GM19023 (cell line): ENCODE data around the gene MKNK1.
"Not testable (repeated sequence)": the region's sequence is repeated elsewhere in the genome, so short reads cannot be mapped to it uniquely, and the experiment has no call there.

Experiments
- ATAC-seq: cut with Tn5 transposase; IDR thresholded peaks from one replicate; pipeline ENCODE4 v1.9.1; 2021; ENCODE audit warnings: mild to moderate bottlenecking, moderate library complexity; ENCODE audit not compliant: unreplicated experiment

Gene MKNK1

GRCh38 chr1:46603858-46604549, at the start of gene MKNK1:
Gene MKNK1, minus strand, starts transcription at chr1:46604268. Its CDS starts 20,941 bp downstream, at chr1:46583327.
- peak; percentile 97 for ATAC-seq

DNA sequence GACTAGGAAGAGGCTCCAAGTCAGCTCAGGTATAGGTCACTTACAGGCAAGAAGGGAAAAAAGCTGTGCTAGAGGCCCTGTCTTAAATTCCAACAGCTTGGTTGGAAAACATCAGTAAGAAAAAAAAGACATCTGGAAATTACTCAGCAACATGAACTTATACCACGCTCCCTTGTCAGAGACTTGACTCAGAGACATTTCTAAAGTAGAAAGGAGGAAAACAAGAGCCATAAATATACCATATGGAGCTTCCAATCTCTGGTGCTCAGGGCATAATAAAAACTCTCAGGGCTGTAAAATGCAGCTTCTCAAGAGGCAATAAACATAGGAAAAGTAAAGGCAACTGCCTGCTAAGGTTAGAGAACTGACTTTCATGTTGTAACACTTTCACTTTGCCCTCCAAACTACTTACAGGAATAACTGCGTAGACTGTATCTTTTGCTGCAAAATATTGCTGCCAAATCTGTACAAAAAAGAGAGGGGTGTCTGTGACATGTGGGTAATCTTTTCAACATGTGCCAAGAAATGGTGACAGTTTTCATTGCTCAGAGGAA, 49.4 kb upstream of the MKNK1 start:
- ATAC-seq = no peak

GRCh38 chr1:46652321-46653100, 48.4 kb upstream of the MKNK1 start:
- no peak for ATAC-seq

DNA sequence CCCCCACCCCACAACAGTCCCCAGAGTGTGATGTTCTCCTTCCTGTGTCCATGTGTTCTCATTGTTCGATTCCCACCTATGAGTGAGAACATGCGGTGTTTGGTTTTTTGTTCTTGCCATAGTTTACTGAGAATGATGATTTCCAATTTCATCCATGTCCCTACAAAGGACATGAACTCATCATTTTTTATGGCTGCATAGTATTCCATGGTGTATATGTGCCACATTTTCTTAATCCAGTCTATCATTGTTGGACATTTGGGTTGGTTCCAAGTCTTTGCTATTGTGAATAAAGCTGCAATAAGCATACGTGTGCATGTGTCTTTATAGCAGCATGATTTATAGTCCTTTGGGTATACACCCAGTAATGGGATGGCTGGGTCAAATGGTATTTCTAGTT, 47.1 kb upstream of the MKNK1 start:
- ATAC-seq = not testable (repeated sequence)

GRCh38 chr1:46650491-46650890, 46.4 kb upstream of the MKNK1 start:
- no peak for ATAC-seq

- no peak for ATAC-seq
Observed at GRCh38 chr1:46649764-46650163, 45.7 kb upstream of the MKNK1 start.

GRCh38 chr1:46647611-46648010, 43.5 kb upstream of the MKNK1 start:
- no peak for ATAC-seq

DNA sequence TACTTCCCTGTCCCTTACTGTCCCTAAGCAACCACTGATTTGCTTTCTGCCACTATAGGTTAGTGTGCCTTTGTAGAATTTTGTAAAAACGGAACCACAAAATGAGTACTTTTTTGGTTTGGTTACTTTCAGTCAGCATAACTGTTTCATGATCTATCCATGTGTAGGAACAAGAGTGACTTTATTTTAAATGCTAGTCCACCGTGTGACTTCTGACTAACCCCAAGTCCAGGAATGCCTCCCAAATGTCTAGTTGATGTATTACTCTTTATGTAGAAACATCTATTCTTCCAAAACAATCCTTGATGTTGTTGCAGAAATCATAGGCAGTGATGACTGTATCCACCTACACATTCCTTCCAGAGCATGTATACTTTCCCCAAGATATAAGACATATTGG, 42.8 kb upstream of the MKNK1 start:
- ATAC-seq = no peak

DNA sequence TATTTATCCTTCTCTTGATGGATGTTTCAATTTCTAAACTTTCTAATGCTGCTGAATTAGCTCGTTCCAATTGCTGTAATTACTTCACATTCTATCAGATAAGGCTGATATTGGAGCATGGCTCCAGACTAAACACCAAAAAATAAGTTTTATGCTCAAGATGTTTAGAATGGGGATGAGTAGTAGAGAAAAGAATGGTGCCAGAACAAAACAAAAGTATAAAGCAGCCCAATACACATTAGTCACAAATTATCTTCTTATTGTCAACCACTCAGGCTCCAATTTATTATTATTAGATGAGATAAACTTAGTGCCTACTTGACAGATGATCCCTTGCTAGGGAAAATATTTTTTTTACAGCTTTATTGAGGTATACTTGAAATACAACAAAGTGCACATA, 42.3 kb upstream of the MKNK1 start:
- ATAC-seq = no peak

DNA sequence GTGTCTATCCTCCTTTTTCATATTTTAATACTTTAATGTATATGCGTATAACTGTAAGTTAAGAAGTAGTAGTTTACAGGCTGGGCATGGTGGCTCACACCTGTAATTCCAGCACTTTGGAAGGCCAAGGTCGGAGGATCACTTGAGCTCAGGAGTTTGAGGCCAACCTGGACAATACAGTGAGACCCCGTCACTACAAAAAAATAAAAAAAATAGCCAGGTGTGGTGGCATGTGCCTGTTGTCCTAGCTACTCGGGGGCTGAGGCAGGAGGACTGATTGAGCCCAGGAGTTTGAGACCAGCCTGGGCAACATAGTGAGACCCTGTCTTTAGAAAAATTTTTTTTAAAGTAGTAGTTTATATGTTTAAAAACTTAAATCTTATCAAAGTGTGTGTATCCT, 41.7 kb upstream of the MKNK1 start:
- ATAC-seq = no peak

GRCh38 chr1:46643368-46643775, 39.3 kb upstream of the MKNK1 start:
- ATAC-seq = no peak

GRCh38 chr1:46642115-46642680, 38.1 kb upstream of the MKNK1 start:
- ATAC-seq = no peak

DNA sequence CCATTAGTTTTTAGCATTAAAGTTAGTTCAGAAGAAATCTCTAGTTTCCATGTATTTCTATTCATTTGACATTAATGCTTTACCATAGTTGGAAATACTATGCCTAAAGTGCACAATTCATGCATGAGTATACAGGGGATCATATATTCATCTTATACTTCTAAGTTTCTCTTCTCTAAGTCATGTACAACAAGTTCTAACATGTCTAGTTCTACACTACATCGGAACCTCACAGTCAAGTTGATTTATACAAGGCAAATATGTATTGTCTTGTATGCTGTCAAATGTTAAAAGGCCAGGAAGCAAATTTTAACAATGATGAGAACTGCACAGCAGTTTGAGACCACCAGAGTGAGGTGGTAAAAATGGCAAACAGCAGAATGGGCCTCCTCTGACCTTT, 35.5 kb upstream of the MKNK1 start:
- no peak for ATAC-seq

- no peak for ATAC-seq
Observed at GRCh38 chr1:46638921-46639320, 34.9 kb upstream of the MKNK1 start.

DNA sequence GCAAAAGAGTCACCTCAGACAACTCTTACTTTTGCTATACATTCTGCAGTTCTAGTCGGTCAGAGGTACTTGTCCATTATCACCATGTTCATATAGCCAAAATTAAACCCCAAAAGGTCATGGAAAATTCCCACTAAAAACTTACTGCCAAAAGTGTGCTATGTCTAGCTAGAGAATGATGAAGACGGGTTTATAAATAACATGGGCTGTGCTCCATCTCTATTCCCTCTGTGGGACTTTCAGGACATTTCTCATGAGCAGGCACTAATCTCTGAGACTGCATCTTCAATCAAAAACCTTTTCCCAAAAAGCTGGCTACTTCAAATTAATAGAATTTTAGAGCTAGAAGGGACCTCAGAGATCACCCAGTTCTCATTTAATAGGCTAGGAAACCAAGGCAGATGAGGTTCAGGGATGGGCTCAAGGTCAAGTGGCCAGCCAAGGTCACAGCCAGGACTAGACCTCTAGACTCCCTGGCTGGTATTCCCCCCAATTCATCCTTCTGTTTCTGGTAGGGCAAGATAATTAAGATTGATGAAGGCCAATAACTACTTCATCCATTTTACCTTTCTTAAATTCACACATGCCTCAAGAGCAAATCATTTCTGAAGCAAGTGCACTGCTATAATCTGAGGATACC, 33.5 kb upstream of the MKNK1 start:
- ATAC-seq = no peak

GRCh38 chr1:46635205-46635604, 31.1 kb upstream of the MKNK1 start:
- no peak for ATAC-seq

DNA sequence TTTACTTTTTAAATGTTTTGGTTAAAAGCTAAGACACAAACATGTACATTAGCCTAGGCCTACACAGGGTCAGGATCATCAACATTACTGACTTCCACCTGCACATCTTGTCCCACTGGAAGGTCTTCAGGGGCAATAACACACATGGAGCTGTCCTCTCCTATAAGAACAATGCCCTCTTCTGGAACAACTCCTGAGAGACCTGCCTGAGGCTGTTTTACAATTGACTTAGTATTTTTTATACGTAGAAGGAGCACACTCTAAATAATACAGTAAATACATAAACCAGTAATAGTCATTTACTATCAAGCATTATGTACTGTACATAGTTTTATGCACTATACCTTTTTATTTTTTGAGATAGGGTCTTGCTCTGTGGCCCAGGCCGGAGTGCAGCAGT, 26.7 kb upstream of the MKNK1 start:
- ATAC-seq = no peak

GRCh38 chr1:46623743-46624644, 19.9 kb upstream of the MKNK1 start:
- no peak for ATAC-seq

DNA sequence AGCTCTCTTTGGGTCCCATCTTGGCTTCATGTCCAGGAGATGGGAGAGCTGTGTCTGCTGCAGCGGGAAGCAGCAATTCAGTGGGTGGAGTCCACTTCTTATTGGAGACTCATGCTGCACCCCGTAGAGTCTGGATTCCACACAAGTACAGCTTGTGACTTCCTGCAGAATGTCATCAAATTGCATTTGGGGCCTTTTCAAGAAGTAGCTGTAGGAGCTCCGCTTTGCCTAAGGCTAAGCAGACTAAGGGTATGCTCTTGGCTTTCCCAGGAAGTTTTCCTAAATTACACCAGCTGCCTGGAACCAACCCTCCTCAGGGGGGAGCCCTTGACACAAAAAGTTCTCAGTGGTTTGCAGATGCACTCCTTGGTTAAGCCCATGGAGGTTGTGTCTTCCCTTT, 18.3 kb upstream of the MKNK1 start:
- no peak for ATAC-seq

- ATAC-seq = no peak
Observed at GRCh38 chr1:46621930-46622329, 17.9 kb upstream of the MKNK1 start.
